ENCODE results near the gene KCNK18. TPM values are rescaled to one million over a fixed set of nuclear protein-coding genes. Genes with fewer than 3 reads are reported as not detected.
A peak's percentile ranks its signal among the peaks of the same experiment; 100 is the strongest.
"Not testable (repeated sequence)": the region's sequence is repeated elsewhere in the genome, so short reads cannot be mapped to it uniquely, and the experiment has no call there.

KCNK18 gene
- polyA plus RNA-seq, 1 donor, result not detected

DNA sequence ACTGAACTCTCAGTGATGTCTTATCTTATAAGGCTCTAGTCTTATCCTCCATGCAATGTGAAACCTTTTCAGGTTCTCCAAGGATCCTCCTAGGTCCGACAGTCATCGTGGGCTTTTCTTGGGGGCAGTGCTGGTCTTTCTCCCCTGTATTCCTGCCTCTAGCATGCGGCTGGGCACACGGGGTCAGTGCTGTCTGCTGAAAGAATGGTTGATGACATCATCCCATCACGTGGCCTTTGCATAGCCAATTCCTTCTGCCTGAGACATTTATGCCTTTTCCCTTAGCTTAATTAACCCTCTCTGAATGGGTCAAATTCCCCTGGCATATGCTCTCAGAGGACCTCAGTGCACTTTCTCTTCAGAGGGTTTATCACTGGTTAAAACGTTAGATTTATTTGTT, 27.0 kb upstream of the KCNK18 start:
- DNase-seq, result no peak

DNA sequence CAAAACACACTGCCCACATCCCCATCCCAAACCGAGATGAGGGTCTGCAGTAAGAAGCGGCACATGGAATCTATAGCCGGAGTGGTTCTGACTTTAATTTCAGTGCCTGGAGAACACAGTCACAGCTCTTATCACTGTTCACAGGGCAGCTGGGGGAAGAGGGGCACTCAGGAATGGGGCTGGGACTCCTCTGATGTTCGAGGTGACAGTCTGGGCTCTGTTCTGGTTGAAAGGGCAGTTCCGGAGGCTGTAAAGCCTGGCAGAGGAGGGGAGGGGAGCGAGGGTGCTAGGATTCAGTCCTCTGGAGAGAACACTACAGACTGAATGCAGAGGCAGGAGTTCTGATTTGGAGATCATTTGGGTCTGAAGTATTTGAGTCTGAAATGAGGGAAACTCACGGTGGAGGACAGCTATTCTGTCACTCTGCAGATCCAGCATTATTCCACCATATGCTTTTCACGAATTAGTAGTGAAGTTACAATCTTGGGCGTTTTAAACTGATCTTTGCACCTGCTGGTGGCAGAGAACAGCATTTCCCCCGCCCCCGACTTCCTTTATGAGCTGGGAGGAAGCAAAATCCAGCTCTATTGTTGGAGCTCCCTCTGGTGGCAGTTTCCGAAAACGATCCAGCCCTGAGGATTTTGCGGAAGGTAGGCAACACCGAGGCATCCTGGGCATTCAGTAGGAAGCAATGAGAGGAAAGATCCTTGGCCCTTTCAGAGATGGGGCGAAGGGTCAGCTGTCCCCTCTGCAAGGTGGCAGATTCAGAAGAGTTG, 22.7 kb upstream of the KCNK18 start:
- peak; percentile 87 for DNase-seq

DNA sequence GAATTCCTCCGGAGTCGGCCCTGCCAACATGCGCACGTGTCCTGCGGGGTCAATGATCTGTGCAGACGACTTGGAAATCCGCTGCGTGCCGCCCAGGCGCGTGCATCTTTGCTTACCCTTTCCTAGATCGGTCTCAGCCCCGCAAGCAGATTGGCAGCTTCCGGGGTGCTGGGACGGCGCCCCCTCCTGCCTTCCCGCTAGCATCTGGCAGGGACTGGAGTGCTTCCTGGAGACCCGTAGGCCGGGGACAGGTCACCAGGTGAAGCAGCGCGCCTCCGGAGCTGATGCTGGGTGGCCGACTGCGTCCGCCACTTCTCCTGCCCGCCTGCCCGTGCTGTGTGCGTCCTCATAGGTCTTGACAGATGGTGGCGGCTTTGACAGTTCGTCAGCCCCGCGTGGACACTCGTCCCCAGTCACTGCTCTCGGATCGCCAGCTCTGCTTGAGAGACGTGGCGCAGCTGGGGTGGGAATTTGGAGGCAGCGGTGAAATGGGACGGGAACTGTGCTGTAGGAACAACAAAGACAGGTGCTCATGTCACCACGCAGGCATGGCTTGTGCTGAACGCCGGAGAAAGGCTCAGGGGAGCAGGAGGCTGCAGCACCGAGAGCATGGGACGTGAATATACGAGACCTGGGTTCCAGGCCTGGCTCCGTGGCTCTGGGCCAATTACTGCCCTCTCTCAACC, 21.9 kb upstream of the KCNK18 start:
- no peak for DNase-seq

DNA sequence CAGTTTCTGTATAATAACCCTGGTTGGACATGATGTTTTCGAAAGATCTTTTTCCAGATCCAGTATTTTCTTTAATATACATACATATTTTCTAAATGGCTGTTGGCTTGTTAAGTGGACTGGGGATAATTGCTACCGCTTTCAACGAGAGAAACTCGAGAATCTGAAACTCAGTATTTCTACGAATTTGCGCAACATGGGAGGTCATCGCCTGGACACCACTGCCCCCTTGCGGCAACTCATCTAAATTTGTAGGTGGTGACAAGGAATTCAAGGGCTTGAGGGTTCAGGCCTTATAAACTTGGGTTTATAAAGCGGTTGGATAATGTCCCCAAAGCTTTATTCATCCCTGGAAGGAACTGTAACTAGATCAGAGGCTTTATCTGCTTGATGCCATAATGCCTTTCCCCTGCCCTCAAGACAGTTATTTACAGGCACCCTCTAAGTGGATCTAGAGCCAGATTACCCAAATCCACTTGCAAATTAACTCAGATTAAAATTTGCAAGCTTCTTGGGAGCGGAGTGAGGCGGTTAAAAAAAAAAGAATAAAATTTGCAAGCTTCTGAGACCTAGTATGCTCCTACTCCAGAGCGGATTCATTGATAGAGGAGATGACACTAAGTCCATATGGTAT, 21.3 kb upstream of the KCNK18 start:
- peak; percentile 72 for DNase-seq

DNA sequence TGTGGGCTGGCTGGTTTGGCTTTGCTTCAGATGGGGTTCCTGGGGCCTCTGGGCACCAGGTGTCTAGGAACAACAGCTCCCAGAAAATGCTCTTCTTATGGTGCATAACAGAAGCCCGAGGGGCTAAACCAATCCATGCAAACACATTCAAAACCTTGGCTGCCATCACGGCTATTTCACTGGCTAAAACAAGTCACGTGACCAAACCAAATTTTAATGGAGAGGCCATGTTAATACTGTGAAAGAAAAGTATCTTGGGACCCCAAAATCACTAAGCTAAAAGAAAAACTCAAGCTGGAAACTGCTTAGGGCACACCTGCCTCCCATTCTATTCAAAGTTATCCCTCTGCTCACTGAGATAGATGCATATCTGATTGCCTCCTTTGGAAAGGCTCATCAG, 19.1 kb upstream of the KCNK18 start:
- DNase-seq, result no peak

DNA sequence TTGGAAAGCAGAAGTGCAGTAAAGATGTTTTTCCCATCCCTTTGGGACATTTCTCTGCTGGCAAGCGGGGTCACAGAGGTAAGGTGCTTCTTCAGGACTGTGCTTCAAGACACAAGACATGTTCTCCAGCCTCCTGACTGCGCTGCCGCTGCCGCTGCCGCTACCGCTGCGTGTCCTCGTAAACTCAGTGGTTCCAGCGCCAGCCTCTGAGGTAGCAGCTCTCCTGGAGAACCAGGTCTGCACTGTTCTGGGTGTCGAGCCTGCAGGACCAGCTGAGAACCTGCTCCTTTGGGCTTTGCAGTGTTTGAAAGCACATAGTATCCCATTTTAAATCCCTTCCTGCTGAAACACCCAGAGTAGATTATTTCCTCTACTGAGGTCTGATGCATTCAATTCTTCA, 13.0 kb upstream of the KCNK18 start:
- DNase-seq, result no peak

DNA sequence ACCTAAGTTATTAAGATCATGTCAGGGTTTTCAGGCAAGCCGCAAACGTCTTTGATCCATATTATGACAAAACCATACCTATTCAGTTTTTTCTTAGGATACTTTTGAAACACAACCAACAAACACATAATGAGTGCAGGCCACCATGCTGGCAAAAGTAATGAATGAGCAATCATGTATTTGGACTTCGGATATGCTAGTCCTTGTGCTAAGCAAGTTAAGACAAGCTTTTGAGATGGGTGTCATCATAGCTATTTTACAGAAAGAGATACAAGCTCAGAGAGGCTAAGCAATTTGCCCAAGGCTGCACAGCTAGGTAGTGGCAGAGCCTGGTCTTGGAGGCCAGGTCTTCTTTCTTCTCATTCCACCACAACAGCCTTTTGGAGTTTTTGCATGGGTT, 12.5 kb upstream of the KCNK18 start:
- DNase-seq, result no peak

DNA sequence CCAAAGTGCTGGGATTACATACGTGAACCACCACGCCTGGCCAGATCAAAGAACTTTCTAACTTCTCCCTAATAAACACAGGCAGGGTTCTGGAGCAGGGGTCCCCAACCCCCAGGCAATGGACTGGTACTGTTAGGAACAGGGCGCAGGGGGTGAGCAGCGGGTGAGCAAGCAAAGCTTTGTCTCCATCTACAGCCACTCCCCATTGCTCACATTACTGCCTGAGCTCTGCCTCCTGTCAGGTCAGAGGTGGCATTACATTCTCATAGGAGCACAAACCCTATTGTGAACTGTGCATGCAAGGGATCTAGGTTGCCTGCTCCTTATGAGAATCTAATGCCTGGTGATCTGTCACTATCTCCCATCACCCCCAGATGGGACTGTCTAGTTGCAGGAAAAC, 11.5 kb upstream of the KCNK18 start:
- not testable (repeated sequence) for DNase-seq

DNA sequence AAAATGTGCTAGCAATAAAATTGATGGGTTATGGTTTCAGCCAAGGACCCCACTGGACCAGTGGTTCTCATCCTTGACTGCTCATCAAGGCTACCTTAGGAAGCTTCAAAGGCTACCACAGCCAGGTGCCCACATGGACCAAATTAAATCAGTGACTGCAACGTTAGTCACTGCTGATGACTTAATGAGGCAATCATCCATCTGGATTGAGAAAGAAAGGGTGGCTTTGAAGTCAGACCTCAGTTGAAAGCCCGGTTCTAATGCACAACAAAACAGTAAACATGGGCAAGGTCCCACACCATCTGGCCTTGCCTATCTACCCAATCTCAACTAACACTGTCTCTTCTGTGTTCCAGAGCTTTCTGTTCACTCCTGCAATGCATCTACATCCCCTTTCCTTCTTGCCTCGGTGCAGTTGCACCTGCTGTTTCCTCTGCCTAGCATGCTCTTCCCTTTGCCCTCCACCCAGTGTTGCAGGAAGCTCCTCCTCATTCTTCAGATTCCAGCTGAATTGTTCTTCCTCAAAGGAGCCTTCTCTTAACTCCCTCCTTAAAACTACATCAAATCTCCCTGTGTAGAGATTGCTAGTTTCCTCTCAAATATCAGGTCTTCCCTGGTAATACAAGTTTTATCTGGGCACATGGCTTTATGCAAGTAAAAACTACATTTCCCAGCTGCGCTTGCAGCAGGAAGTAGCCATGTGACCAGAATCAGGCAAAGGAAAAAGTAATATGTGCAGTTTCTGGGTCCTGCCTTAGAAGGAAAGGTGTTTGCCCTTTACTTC, 10.3 kb upstream of the KCNK18 start:
- DNase-seq, result no peak

DNA sequence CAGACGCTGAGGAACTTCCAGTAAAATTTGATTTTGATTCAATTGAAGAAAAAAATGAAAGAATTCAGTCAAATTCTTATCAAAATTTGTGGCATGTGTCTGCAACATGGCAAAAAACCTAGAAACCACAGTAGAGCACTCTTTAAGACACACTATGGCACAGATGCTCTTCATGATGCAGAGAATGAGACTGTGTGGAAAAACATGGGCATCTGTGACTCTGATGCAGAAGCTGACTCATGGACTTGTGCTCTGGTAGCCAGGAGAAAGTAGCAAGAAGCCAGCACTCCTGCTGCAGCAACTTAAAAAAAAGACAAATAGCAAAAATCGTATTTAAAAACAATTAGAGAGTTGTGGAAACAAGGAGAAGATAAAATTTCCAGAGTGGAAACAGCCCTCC, 8.9 kb upstream of the KCNK18 start:
- DNase-seq, result no peak

DNA sequence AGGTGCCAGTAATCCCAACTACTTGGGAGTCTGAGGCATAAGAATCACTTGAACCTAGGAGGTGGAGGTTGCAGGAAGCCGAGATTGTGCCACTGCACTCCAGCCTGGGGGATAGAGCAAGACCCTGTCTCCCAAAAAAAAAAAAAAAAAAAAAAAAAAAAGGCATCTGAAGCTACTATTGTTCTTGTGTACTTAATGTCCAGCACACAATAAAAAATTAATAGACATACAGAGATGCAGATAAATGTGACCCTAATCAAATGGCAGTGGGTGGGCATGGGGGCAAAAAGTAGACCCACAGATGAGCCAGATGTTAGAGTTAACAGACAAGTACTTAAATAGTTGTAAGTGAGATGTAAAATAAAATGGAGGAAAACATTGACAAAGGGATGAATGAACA, 7.7 kb upstream of the KCNK18 start:
- DNase-seq, result no peak

DNA sequence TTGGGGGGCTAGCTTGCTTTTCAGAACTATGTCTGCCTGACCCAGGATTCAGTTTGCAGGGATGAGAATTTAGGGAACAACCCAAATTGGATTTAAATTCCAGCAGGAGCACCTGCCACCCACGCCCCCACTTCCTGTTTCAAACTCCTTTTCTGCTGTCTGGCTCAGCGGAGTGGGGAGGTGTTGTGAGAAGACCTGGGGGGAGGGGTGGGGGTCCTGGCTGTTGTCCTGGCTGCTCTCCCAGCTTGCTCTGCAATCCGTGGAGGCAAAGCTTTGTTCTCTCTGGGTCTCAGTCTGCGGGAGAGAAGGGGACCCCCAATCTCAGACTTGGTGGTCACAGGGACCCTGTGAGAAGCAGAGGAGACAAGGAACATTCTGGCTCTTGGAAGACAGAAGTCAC, 799 bp downstream of the KCNK18 start:
- no peak for DNase-seq

DNA sequence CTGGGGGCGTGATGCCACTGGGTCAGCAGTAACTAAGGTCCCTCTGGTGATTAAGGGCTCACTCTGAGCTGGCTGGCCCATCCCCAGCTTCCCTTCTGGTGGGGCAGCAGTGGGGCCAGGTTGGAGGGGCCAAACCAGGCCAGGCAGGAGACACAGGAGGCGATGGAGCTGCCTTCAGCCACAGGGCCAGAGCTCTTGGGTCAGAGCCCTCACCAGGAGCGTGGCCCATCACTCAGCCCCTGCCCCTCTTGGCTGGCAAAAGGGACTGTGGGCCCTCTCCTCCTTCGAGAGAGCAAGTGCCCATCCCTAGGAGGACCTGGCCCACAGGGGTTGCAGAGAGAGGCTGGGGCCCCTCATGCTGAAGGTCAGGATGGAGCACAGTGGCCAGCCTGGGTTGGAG, 4.5 kb downstream of the KCNK18 start:
- no peak for DNase-seq

DNA sequence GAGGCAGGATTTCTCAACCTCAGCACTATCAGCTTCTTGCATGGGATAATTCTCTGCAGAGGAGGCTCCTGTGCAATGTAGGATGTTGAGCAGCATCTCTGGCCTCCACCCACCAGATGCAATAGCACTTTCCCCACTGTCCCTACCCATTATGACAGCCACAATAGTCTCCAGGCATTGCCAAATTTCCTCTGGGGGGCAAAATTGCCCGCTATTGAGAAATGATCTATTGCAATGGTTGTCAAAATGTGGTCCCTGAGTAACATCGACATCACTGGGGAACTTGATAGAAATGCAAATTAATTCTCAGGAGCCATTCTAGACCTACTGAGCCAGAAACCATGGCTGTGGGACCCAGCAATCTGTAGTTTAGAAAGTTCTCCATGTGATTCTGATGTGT, 7.0 kb downstream of the KCNK18 start:
- no peak for DNase-seq

DNA sequence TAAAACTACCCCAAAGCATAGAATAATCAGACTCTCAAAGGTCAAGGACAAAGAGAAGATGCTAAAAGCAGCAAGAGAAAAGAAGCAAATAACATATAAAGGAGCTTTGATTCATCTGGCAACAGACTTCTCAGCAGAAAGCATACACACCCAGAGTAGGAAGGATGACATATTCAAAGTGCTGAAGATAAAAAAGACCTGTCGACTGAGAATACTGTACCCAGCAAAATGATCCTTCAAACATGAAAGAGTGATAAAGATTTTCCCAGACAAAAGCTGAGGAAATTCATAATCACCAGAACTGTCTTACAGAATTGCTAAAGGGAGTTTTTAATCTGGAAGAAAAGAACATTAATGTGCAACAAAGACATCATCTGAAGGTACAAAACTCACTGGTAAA, 14.9 kb downstream of the KCNK18 start:
- DNase-seq, result no peak

DNA sequence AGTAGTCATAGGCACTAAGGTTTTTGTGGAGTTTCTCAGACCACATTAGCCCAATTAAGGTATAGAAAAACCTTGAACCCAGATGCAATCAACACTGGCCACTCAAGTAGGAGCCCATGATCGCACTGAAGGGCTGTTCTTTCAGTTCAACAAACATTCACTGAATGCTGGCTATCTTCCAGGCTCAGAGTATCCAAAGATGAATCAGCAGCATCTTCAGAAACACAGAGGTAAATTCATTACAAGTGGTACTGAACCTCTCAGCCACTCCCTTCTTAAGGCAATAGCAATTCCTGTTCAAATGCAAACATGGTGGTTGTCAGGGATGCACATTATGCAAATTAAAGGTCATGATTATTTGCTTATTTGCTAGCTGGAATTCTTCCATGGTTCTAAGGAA, 17.1 kb downstream of the KCNK18 start:
- no peak for DNase-seq

DNA sequence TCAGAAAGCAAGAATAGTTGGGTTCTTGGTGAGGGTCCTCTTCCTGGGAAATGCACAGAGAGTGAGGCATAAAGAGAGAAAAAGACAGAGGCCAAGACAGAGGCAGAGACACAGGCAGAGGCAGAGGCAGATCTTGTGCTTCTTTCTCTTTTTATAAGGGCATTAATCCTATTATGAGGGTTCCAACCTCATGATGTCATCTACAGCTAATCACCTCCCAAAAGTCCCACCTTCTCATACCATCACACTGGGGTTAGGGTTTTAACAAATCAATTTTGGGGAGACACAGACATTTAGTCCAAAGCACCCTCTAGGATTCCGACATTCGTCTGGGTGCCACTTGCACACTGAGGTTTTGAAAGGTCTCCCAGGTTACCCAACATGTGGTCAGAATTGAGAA, 17.8 kb downstream of the KCNK18 start:
- DNase-seq, result no peak

DNA sequence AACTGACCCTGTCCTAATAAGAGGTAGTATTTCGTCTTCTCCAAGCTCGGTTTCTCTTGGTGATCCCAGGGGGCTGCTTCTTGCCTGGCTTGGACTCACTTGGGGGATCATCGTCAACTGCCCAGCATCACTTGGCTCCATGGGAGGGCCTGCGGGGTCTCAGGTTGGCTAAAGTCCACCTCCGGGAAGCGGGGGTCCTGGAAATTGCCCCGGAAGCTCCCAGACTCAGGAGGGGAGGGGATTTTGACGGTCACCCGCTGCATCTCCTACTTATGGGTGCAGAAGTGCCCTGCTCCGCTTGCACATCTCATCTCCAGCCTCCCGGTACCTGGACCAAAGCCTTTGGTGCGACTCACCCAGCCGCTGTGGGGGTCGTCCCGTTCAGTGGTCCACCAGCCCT, 18.7 kb downstream of the KCNK18 start:
- DNase-seq, result no peak

DNA sequence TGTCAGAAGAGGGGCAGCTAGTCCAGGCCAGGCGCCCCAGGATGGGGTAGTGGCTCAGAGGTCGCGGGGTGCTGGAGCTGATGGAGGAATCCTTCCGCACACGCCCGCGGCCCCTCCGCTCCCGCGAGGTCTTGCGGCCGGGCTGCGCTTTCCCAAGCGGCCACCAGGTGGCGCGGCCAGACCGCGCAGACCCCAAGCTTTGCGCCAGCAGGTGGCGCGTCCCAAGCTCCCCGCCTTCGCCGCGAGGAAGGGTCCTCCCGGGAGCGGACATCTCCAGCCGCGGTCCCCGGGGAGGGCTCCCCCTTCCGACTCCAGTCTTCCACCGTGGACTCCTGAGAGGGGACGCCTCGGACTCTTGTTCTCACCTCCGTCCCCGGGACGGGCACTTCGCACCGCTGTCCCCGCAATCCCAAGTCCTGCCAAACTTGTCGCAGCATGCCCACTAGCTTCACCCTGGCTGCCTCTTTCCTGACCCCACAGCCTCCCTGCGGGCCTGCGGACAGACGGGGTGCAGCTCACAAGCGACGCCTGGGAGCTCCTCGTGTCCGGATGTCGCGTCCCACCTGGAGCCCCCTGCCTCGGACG, 19.4 kb downstream of the KCNK18 start:
- DNase-seq, result peak; percentile 63

DNA sequence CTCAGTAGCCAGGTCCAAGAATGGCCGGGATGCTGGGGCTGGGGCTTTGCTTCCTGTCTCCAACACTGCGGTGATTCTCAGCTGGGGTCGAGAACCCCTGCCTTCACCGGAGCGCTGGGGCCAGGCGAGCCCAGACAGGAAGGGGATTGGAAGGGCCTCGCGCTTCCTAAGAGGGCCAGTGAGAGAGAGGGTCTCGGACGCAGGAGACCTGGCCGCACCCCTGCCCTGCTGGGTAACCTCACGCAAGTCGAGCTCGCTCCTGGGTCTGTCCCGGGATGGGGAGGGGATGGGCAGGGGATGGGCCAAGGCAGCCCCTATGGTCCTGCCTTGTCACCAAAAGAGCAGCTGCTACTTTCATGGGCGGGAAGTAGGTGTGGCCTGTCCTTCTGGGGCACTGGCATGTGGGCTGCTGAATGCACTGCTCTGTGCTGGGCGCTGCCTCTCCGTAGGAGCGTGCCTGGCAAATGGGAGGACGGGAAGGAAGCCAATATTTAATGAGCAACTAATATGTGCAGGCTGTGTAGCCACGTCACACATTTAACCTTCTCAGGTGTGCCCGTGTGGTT, 20.0 kb downstream of the KCNK18 start:
- DNase-seq, result no peak

DNA sequence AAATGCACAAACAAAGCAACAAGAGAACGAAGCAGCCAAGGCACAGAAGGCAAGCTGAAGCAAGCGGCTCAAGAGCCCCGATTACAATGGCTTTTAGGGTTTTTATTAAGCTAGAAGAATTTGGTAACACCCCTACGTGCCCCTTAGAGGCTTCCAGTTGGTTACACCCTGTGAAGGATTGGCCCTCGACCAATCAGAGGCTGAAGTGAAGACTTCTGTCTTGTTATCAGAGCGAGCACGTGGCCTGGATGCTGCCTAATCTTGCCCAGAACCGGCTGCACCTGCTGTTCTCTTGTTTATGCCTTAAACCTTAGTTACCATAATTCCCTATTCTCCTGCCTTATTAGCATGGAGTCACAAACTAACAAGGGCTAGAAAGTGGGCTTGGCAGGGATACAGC, 21.4 kb downstream of the KCNK18 start:
- DNase-seq, result no peak

DNA sequence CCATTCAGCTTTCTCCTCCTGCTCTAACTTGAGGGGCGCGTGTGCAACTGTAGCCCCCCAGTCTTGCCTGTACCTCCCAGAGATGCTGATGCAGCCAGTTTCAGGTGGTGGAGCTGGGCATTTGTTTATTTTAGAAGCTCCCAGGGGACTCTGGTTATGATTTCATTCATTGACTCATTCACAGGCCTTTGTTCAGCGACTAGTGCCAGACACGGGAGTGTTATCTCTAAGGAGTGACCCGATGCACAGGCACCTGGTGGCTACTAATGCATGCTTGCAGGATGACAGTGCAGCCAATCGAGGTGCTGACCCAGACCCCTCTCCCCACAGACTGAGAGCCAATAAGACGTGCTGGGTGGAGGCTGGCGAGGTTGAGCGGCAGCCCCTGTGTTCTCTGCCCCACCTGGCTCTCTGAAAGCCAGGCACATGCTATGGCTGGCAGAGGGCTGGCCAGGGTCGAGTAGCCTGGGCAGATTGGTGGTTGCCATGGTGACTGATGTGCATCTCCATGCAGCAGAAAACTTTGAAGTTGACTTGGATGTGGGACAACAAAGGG, 23.9 kb downstream of the KCNK18 start:
- DNase-seq, result no peak
